Skeletal muscle satellite cell (primary cell): ENCODE measurements around the gene SPHK2.
A peak's percentile ranks its signal among the peaks of the same experiment; 100 is the strongest.

Source experiments
- H3K27me3 ChIP-seq: 2 replicates; pipeline ENCODE4 v1.7.0; 2013; ENCODE audit warnings: low read length; ENCODE audit not compliant: control insufficient read depth, insufficient read depth
- H3K36me3 ChIP-seq: 2 replicates; pipeline ENCODE4 v1.7.0; 2013; ENCODE audit warnings: mild to moderate bottlenecking, control low read depth, low read length; ENCODE audit not compliant: insufficient read depth
- H3K4me1 ChIP-seq: 2 replicates; pipeline ENCODE4 v1.7.0; 2013; ENCODE audit warnings: low read length; ENCODE audit not compliant: control insufficient read depth, insufficient read depth
- H3K4me2 ChIP-seq: 2 replicates; pipeline ENCODE4 v1.7.0; 2013; ENCODE audit warnings: mild to moderate bottlenecking, low read length
- H3K4me3 ChIP-seq: 2 replicates; pipeline ENCODE4 v1.7.0; 2013; ENCODE audit warnings: low read length
- H3K9ac ChIP-seq: 2 replicates; pipeline ENCODE4 v1.7.0; 2013; ENCODE audit warnings: mild to moderate bottlenecking, low read depth, low read length, moderate library complexity
- H3K9me3 ChIP-seq: replicated peaks from 2 replicates; pipeline ENCODE4 v1.7.0; 2013; ENCODE audit warnings: mild to moderate bottlenecking, control low read depth, low read length

Gene SPHK2

DNA sequence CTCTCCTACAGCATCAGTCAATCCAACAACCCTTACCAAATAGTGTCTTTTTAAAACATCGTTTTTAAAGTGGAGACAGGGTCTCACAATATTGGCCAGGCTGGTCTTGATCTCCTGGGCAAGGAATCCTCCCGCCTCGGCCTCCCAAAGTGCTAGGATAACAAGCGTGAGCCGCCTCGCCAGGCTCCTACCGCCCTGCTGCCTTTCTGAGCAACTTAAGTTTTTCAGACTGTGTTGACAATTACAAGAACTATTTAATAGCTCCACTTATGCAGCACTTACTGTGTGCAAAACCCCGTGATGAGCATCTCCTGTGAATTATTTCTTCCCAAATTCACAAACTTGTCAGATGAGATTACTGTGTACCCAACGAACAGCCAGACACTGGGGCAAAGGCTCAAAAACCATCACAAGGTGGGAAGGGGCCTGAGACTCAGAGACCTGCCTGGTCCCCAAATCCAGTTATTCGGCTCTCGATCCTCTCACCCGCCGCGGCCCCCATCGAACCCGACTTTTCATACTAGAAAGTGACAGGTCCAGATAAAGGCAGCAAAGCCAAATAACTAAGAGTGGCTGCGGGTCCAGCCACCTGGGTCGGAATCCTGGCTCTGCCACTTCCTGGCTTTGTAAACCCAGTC, 909 bp upstream of the SPHK2 start:
- peak overlapping the region; percentile 93 for H3K4me2 ChIP-seq
- no peaks in the 10 kb centered on the region for H3K9me3 ChIP-seq
- no peaks in the 10 kb centered on the region for H3K27me3 ChIP-seq
- peak overlapping the region; percentile 99 for H3K9ac ChIP-seq
- peaks cover 38% of the 10 kb centered on the region for H3K36me3 ChIP-seq
- peak overlapping the region; percentile 89 for H3K4me3 ChIP-seq
- peaks cover 55% of the 10 kb centered on the region for H3K4me1 ChIP-seq

DNA sequence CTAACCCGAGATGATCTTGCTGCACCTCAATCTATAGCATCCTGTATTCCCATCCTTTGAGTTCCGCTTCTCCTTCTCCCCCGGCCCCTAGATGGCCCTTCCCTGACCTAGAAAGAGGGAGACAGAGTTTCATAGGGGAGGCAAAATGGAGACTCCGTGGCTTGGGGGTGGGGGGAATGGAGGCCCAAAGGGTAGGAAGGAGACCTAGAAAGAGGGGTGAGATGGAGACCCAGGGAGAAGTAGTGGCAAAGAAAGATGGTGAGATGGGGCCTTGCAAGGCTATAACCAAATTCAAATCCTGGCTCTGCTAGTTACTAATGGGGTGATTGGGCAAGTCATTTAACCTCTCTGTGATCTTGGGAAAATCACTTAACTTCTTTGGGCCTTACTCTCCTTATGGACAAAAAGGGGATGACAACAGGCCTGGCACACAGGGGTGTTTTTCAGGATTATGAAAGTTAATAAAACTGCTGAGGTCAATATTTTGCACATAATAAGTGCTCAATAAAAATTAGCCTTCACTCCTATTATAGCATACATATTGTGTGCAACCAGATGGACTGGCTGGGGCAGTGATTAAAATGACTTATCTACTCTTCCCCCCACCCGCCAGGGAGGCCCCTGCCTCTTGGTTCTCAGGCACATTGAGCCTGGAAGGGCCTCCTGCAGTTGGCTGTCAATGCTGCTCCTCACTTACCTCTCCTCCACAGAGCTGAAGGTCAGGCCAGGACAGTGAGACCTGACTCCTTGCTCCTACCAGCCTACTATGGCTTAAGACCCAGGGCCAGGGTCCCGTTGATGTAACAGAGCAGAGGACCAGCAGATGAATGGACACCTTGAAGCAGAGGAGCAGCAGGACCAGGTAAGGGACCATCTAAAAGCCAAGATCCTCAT, 633 bp downstream of the SPHK2 start:
- peak overlapping the region; percentile 95 for H3K4me2 ChIP-seq
- H3K4me1 ChIP-seq: peaks cover 50% of the 10 kb centered on the region
- no peaks in the 10 kb centered on the region for H3K9me3 ChIP-seq
- no peaks in the 10 kb centered on the region for H3K27me3 ChIP-seq
- H3K4me3 ChIP-seq: peak overlapping the region; percentile 89
- H3K36me3 ChIP-seq: peaks cover 34% of the 10 kb centered on the region
- H3K9ac ChIP-seq: peak overlapping the region; percentile 96

DNA sequence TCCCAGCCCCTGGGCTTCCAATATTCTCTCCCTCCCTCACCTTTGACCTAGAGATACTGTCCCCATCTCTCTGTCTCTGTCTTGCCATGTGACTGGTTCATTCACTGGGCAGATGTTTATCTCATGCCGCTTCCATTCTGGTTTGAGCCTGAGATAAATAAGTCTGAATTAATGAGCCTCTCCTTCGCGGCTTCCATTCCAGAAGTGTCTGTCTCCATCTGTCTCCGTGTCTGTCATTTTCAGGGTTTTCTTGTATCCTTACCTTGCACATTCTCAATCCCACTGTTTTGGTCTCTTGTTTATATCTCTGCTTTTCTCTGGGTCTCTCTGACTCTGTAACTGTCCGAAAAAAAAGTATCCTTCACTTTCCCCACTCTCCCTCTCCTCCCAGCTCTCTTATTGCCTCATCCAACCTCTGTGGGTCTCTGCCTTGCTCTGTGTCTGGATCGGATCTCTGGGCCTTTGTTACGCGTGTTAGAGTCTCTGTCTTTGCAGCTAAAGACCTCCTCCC, 4.3 kb downstream of the SPHK2 start:
- Histone ChIP-seq H3K4me2 (peak overlapping the region; percentile 84), H3K4me3 (peak overlapping the region; percentile 70), H3K36me3 (peaks cover 4% of the 10 kb centered on the region)

GRCh38 chr19:48624067-48624594, 4.8 kb downstream of the SPHK2 start:
- peak overlapping the region; percentile 76 for H3K4me3 ChIP-seq
- no peaks in the 10 kb centered on the region for H3K27me3 ChIP-seq
- H3K4me2 ChIP-seq: peak overlapping the region; percentile 94
- H3K4me1 ChIP-seq: peaks cover 21% of the 10 kb centered on the region
- peaks cover 4% of the 10 kb centered on the region for H3K36me3 ChIP-seq
- no peaks in the 10 kb centered on the region for H3K9me3 ChIP-seq
- H3K9ac ChIP-seq: peak overlapping the region; percentile 86

More for the DNA sequence above, 4.3 kb downstream of the SPHK2 start:
- Histone ChIP-seq H3K27me3 (no peaks in the 10 kb centered on the region), H3K9me3 (no peaks in the 10 kb centered on the region), H3K9ac (peak overlapping the region; percentile 86), H3K4me1 (peaks cover 21% of the 10 kb centered on the region)

GRCh38 chr19:48624791-48625723, 5.8 kb downstream of the SPHK2 start:
- peaks cover 4% of the 10 kb centered on the region for H3K36me3 ChIP-seq
- H3K9me3 ChIP-seq: no peaks in the 10 kb centered on the region
- no peaks in the 10 kb centered on the region for H3K27me3 ChIP-seq
- peak overlapping the region; percentile 94 for H3K4me2 ChIP-seq
- peak overlapping the region; percentile 76 for H3K4me3 ChIP-seq
- H3K9ac ChIP-seq: peak overlapping the region; percentile 78
- H3K4me1 ChIP-seq: peaks cover 24% of the 10 kb centered on the region

- no peak overlapping the region for H3K4me2 ChIP-seq
- H3K4me1 ChIP-seq: peaks cover 29% of the 10 kb centered on the region
- no peaks in the 10 kb centered on the region for H3K27me3 ChIP-seq
- H3K9ac ChIP-seq: no peak overlapping the region
- no peak overlapping the region for H3K4me3 ChIP-seq
- H3K9me3 ChIP-seq: no peaks in the 10 kb centered on the region
- peaks cover 4% of the 10 kb centered on the region for H3K36me3 ChIP-seq
Measured at GRCh38 chr19:48625891-48626327, 6.6 kb downstream of the SPHK2 start.

DNA sequence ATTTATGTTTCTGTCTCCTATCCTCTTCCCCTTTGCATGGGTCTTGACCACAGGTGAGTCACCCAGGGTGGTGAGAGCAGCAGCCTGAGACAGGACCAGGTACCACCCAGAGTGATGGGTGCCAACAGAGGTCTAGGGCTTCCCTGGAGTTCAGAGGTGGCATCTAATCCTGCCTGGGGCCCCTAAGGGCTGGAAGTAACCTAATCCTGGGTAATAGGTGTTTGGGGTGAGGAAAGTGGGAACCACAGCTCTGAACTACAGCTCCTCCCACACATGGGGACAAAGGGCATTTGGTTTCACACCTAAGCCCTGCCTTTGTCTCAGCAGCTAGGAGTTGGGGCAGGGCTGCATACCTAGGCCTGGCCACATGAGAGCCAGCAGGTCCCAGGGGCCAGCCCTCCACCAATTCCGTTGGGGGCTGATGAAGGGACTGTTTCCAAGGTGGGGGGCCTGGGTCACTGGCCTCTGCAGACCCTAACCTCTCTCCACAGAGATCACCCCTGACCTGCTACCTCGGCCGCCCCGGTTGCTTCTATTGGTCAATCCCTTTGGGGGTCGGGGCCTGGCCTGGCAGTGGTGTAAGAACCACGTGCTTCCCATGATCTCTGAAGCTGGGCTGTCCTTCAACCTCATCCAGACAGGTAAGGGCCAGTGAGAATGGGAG, 8.0 kb downstream of the SPHK2 start:
- Histone ChIP-seq H3K4me2 (no peak overlapping the region), H3K9ac (no peak overlapping the region), H3K4me1 (peaks cover 30% of the 10 kb centered on the region), H3K27me3 (no peaks in the 10 kb centered on the region), H3K36me3 (peaks cover 4% of the 10 kb centered on the region), H3K4me3 (no peak overlapping the region), H3K9me3 (no peaks in the 10 kb centered on the region)

DNA sequence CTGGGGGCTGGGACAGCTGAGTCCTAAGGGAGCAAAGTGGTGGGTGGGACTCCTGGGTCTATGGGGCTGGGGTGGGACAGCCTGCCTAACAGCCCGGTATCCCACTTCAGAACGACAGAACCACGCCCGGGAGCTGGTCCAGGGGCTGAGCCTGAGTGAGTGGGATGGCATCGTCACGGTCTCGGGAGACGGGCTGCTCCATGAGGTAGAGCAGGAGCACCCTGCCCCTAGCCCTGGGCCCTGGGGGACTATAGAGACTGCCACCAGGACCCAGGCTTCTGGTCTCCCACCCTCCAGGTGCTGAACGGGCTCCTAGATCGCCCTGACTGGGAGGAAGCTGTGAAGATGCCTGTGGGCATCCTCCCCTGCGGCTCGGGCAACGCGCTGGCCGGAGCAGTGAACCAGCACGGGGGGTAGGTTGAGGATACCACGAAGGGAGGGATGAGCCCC, 8.6 kb downstream of the SPHK2 start:
- no peak overlapping the region for H3K4me2 ChIP-seq
- H3K36me3 ChIP-seq: peaks cover 4% of the 10 kb centered on the region
- H3K9ac ChIP-seq: no peak overlapping the region
- no peaks in the 10 kb centered on the region for H3K9me3 ChIP-seq
- peaks cover 34% of the 10 kb centered on the region for H3K4me1 ChIP-seq
- no peaks in the 10 kb centered on the region for H3K27me3 ChIP-seq
- H3K4me3 ChIP-seq: no peak overlapping the region

DNA sequence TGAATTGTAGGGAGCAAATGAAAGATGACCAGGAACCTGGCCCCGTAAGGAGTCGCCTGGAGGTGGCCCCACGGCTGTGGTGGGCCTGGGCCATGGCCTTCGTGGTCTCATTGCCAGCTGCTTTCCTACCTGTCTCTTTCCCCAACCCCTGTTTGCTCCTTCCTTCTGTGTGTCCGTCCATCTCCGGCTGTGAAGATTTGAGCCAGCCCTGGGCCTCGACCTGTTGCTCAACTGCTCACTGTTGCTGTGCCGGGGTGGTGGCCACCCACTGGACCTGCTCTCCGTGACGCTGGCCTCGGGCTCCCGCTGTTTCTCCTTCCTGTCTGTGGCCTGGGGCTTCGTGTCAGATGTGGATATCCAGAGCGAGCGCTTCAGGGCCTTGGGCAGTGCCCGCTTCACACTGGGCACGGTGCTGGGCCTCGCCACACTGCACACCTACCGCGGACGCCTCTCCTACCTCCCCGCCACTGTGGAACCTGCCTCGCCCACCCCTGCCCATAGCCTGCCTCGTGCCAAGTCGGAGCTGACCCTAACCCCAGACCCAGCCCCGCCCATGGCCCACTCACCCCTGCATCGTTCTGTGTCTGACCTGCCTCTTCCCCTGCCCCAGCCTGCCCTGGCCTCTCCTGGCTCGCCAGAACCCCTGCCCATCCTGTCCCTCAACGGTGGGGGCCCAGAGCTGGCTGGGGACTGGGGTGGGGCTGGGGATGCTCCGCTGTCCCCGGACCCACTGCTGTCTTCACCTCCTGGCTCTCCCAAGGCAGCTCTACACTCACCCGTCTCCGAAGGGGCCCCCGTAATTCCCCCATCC, 9.4 kb downstream of the SPHK2 start:
- Histone ChIP-seq H3K4me2 (no peak overlapping the region), H3K27me3 (no peaks in the 10 kb centered on the region), H3K9ac (no peak overlapping the region), H3K4me3 (no peak overlapping the region), H3K9me3 (no peaks in the 10 kb centered on the region), H3K36me3 (peaks cover 4% of the 10 kb centered on the region), H3K4me1 (peaks cover 35% of the 10 kb centered on the region)

DNA sequence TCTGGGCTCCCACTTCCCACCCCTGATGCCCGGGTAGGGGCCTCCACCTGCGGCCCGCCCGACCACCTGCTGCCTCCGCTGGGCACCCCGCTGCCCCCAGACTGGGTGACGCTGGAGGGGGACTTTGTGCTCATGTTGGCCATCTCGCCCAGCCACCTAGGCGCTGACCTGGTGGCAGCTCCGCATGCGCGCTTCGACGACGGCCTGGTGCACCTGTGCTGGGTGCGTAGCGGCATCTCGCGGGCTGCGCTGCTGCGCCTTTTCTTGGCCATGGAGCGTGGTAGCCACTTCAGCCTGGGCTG, 9.9 kb downstream of the SPHK2 start:
- Histone ChIP-seq H3K4me3 (no peak overlapping the region), H3K27me3 (no peaks in the 10 kb centered on the region), H3K4me1 (peaks cover 37% of the 10 kb centered on the region), H3K4me2 (no peak overlapping the region), H3K36me3 (peaks cover 4% of the 10 kb centered on the region), H3K9me3 (no peaks in the 10 kb centered on the region), H3K9ac (no peak overlapping the region)
